K562 (cell line): ENCODE results near the gene GRIA4.

ENCODE experiments used
- ADNP ChIP-seq: fragments of 200-800 bp; sonication (Bioruptor generic); IDR thresholded peaks from 2 replicates; pipeline ENCODE4 v1.6.1; 2016; ENCODE audit warnings: missing genetic modification characterization, missing compliant biosample characterization
- FOXA1 ChIP-seq: fragments of 450-650 bp; IDR thresholded peaks from 2 replicates; pipeline ENCODE4 v1.6.1; 2016; ENCODE audit warnings: mild to moderate bottlenecking, borderline replicate concordance
- POLR2AphosphoS5 ChIP-seq: IDR thresholded peaks from 2 replicates; pipeline ENCODE4 v1.6.1; 2011; ENCODE audit warnings: mild to moderate bottlenecking, low read depth, low read length, moderate library complexity; ENCODE audit not compliant: control insufficient read depth, insufficient read depth
- TF ChIP-seq, protein P1 (sequence below): sonication (generic); formaldehyde crosslinking; IDR thresholded peaks from 2 replicates; pipeline ENCODE4 v1.9.0; 2022; ENCODE audit warnings: mild to moderate bottlenecking, missing genetic modification reagents

DNA sequence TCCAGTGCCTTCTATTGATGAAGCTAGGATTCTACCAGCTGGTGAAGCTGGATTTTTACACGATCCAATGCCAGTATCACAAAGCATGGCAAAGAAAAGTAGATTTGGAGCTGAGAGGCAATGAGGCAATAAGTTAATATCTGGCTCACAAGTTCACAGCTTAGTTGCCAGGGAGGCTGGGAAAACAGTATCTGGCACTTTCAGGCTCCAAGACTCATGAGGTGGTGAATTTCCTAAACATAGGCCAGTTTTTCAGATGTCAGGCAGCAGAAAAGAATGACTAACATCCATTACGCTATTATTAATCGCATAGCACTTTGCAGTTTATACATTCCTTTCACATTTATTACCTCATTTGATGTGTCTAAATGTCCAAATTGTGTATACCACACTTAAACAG lies 122.7 kb downstream of the GRIA4 start:
- TF ChIP-seq, protein P1, sequence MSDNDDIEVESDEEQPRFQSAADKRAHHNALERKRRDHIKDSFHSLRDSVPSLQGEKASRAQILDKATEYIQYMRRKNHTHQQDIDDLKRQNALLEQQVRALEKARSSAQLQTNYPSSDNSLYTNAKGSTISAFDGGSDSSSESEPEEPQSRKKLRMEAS (CRISPR knock-in tag) = no peak
- TF ChIP-seq ADNP (tag) = no peak
- no peak for TF ChIP-seq POLR2AphosphoS5
- TF ChIP-seq FOXA1 = no peak
